ENCODE data around the gene NTN5.
"Not testable (repeated sequence)": the region's sequence is repeated elsewhere in the genome, so short reads cannot be mapped to it uniquely, and the experiment has no call there.

The NTN5 gene

DNA sequence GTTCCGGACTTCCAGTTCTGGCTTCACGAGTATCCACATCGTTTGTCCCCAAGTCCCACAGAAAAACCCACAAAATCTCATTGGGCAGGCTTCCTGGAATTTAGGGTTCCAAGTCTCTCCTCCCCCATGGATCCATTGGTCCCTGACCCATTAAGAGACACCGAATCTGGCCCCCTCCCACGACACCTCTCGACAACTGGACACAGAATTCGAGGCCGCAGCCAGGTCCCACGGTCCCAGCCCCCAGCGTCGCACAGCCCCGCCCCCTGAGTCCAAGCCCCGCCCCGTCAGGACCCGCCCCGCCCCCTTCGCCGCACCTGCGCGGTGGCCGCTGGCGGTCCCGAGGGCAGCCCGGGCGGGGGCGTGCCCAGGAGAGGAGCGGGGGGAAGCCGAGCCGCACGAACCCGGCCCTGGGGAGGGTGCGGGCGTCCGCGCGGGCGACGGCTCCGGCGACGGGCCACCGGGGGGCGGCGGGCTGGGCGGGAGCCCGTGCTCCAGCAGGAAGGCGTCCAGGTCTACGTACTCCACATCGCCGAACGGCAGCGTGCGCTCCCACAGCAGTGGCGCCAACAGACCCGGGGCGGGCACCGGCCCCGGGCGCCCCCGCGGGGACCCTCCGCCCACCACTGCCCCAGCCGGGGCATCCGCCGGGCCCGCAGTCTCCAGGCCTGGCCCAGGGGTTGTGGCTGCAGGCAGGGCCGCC, 37.4 kb downstream of the NTN5 start:
- TF ChIP-seq, protein P1, sequence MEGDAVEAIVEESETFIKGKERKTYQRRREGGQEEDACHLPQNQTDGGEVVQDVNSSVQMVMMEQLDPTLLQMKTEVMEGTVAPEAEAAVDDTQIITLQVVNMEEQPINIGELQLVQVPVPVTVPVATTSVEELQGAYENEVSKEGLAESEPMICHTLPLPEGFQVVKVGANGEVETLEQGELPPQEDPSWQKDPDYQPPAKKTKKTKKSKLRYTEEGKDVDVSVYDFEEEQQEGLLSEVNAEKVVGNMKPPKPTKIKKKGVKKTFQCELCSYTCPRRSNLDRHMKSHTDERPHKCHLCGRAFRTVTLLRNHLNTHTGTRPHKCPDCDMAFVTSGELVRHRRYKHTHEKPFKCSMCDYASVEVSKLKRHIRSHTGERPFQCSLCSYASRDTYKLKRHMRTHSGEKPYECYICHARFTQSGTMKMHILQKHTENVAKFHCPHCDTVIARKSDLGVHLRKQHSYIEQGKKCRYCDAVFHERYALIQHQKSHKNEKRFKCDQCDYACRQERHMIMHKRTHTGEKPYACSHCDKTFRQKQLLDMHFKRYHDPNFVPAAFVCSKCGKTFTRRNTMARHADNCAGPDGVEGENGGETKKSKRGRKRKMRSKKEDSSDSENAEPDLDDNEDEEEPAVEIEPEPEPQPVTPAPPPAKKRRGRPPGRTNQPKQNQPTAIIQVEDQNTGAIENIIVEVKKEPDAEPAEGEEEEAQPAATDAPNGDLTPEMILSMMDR (IDR thresholded peaks at IDR 0.05; ENCODE audit: low read depth, low read length, missing control alignments), result no peak
- in situ Hi-C loops (cut with HindIII; ENCODE audit: low sequenced_read_pairs), result no loop called here
- H3K4me3 ChIP-seq (ENCODE audit: low read depth, low read length), result peak overlapping the region; percentile 50
- DNase-seq (ENCODE audit: low read depth), result no peak

DNA sequence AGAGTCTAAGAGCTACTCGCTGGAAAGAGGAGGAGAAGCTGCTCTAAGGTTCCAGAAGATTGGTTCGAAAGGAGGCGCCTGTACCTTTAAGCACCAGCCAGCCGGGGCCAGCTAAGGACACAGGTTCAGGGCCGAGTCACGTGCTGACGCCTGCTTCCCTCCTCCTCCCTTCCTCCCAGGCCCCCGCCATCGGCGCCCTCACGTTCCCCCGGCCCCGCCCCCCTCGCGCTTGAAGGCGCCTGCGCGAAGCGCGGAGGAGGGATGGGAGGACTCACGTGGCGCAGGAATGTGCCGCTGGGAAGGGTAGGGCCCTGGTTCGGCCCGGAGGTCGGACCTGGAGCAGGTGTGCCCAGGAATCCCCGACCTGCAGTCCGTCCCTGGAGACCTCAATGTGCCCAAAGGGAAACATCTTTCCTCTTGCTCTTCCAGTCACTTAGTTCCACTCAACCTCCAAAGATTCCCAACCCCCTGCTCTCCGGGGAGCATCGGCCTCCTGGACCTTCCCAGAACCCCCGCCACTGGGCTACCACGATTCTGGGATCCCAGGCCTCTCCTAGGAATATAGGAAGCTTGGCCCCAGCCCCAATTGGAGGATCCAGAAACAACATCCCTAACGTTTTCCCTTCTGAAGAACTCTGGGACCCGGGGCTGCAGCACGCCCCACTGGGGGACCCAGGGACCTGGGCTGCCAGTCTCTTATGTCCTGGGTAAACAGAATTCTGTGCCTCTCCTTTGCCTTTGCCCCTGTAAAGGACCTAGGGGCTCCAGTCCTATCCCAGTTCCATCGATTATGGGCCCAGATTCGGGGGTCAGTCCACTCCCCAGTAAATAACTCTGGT, 38.2 kb downstream of the NTN5 start:
- TF ChIP-seq, protein P1 (IDR thresholded peaks at IDR 0.05; ENCODE audit: low read depth, low read length, missing control alignments), result no peak
- peak; percentile 78 for DNase-seq (ENCODE audit: low read depth)
- in situ Hi-C loops (cut with HindIII; ENCODE audit: low sequenced_read_pairs), result no loop called here
- H3K4me3 ChIP-seq (ENCODE audit: low read depth, low read length), result no peak overlapping the region

DNA sequence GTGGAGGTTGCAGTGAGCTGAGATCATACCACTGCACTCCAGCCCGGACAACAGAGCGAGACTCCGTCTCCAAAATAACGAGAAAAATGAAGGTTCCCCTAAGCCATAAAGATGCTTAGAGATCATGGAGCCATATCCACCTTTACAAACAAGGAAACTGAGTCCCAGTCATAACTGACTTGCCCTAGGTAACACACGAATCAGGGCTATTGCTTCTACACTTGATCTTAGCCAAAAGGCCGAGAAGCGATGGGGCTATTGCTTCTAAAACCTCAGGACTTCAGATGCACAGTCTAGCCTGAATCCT, 38.8 kb downstream of the NTN5 start:
- in situ Hi-C loops (cut with HindIII; ENCODE audit: low sequenced_read_pairs), result no loop called here

DNA sequence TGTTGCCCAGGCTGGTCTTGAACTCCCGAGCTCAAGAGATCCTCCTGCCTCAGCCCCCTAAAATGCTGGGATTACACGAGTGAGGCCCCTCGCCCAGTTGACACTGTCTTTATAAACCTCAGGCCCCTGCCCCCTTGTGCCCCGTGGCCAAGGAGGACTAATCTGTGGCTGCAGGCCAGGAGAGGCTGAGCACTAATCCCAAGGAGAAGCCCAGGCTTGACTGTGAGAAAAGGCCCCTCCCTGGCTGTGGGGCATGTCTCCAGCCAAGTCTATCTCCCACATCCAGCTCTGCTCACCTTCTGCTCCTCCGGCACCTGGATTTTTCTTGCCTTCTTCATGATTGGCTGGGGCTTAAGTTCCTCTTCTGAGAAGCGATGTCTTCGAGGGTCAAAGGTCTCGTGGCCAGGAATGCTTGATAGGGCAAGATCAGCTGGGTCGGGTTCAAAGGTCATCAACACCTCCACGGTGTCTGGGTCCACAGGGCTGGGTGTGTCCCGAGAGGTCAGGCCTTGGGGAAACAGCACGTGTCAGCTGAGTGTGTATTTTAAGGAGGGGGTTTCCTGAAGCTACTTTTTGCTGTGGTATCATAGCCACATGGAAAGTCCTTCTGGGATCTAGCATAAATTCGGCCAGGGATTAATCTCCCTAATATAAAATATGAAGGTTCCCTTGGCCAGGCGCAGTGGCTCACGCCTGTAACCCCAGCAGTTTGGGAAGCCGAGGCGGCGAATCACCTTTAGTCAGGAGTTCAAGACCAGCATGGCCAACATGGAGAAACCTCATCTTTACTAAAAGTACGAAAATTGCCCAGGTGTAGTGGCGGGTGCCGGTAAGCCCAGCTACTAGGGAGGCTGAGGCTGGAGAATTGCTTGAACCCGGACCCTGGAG, 39.4 kb downstream of the NTN5 start:
- TF ChIP-seq, protein P1 (IDR thresholded peaks at IDR 0.05; ENCODE audit: low read depth, low read length, missing control alignments), result no peak
- DNase-seq (ENCODE audit: low read depth), result no peak
- no peak overlapping the region for H3K4me3 ChIP-seq (ENCODE audit: low read depth, low read length)
- in situ Hi-C loops (cut with HindIII; ENCODE audit: low sequenced_read_pairs), result no loop called here

More for the DNA sequence above, 38.8 kb downstream of the NTN5 start:
- no peak for DNase-seq (ENCODE audit: low read depth)
- TF ChIP-seq, protein P1 (IDR thresholded peaks at IDR 0.05; ENCODE audit: low read depth, low read length, missing control alignments), result no peak
- no peak overlapping the region for H3K4me3 ChIP-seq (ENCODE audit: low read depth, low read length)

DNA sequence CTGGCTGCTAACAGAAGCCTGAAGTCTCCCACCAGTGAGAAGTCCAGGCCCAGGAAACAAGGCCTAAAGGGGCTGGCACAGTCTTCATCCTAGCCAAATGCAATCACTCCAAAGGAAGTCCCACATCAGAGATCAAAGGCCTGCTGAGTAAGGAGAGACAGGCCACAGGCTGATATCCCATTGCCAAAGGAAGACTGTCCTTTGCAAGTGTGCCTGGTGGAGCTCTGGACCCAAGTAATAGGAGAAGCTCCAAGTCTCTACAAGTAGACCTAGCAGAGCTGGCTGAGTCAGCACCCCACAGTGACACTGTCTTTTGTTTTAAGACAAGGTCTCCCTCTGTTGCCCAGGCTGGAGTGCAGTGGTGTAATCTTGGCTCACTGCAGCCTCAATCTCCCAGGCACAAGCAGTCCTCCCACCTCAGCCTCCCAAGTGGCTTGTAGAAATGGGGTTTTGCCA, 40.1 kb downstream of the NTN5 start:
- TF ChIP-seq, protein P1 (IDR thresholded peaks at IDR 0.05; ENCODE audit: low read depth, low read length, missing control alignments), result no peak
- H3K4me3 ChIP-seq (ENCODE audit: low read depth, low read length), result no peak overlapping the region
- in situ Hi-C loops (cut with HindIII; ENCODE audit: low sequenced_read_pairs), result no loop called here
- DNase-seq (ENCODE audit: low read depth), result no peak

DNA sequence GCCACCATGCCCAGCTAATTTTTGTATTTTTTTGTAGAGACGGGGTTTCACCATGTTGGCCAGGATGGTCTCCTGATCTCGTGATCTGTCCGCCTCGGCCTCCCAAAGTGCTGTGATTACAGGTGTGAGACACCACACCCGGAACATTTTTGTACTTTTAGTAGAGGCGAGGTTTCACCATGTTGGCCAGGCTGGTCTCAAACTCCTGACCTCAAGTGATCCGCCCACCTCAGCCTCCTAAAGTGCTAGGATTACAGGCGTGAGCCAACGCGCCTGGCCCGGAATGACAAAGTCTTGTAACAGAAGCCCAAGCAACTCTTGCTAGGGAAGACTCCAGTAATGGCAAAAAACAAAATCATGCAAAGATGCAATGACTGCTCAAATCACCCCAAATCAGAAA, 40.5 kb downstream of the NTN5 start:
- in situ Hi-C loops (cut with HindIII; ENCODE audit: low sequenced_read_pairs); H3K4me3 ChIP-seq (ENCODE audit: low read depth, low read length); DNase-seq (ENCODE audit: low read depth): not testable (repeated sequence)

Data from astrocyte of the cerebellum (primary cell).